ENCODE data around the gene WDHD1. TPM values are rescaled to one million over a fixed set of nuclear protein-coding genes. Genes with fewer than 3 reads are reported as not detected.

The WDHD1 gene
- total RNA-seq, 2 experiments from 2014 or later: 33.5 to 60.3 TPM

- H2AFZ ChIP-seq (ENCODE audit: low read length): no peak overlapping the region
- ChIA-PET CTCF (ENCODE audit: unreplicated experiment) (no interaction called here), POLR2A (interaction anchor here (0.6 to 1.1 kb wide), 3 partner anchors 10 to 414 kb away, joined by 3 to 4 read pairs (median 4); no protein-coding TSS in a partner anchor)
- no peak overlapping the region for H3K4me3 ChIP-seq (ENCODE audit: low read depth, low read length, poor library complexity, severe bottlenecking)
- no peak for TF ChIP-seq EZH2phosphoT487 (IDR thresholded peaks at IDR 0.05; ENCODE audit: borderline replicate concordance, low read depth, low read length)
- H3K36me3 ChIP-seq (ENCODE audit: insufficient read depth, low read length): no peaks in the 10 kb centered on the region
- H3K27ac ChIP-seq (ENCODE audit: low read depth, low read length, poor library complexity, severe bottlenecking): no peak overlapping the region
- DNase-seq (ENCODE audit: low spot score): no peak
- H4K20me1 ChIP-seq (ENCODE audit: insufficient read depth, low read length): no peaks in the 10 kb centered on the region
- no peak overlapping the region for H3K4me2 ChIP-seq (ENCODE audit: low read length)
- no peaks in the 10 kb centered on the region for H3K9me2 ChIP-seq (ENCODE audit: insufficient read depth, low read length)
- no peaks in the 10 kb centered on the region for H3K79me2 ChIP-seq (ENCODE audit: insufficient read depth, low read depth, low read length)
- no peaks in the 10 kb centered on the region for H3K4me1 ChIP-seq (ENCODE audit: insufficient read depth, low read length, poor library complexity, severe bottlenecking)
- BruUV-seq (replicated peaks): no TSS peak
- intact Hi-C loops (cut with micrococcal nuclease; ENCODE audit: unreplicated experiment): no loop called here
- H3K9me3 ChIP-seq (ENCODE audit: low read length): no peaks in the 10 kb centered on the region
Observed at GRCh38 chr14:54922598-54922997, 104.3 kb downstream of the WDHD1 start.

- ChIA-PET CTCF (ENCODE audit: unreplicated experiment) (no interaction called here), POLR2A (no interaction called here)
- intact Hi-C loops (cut with micrococcal nuclease; ENCODE audit: unreplicated experiment): no loop called here
- TF ChIP-seq CTCF (conservative IDR thresholded peaks at IDR 0.05; ENCODE audit: low read length) (no peak), EZH2phosphoT487 (IDR thresholded peaks at IDR 0.05; ENCODE audit: borderline replicate concordance, low read depth, low read length) (no peak)
- Histone ChIP-seq H3K4me1 (ENCODE audit: insufficient read depth, low read length, poor library complexity, severe bottlenecking) (no peaks in the 10 kb centered on the region), H2AFZ (ENCODE audit: low read length) (no peak overlapping the region), H3K36me3 (ENCODE audit: insufficient read depth, low read length) (no peaks in the 10 kb centered on the region), H3K9me2 (ENCODE audit: insufficient read depth, low read length) (no peaks in the 10 kb centered on the region), H3K79me2 (ENCODE audit: insufficient read depth, low read depth, low read length) (no peaks in the 10 kb centered on the region), H3K4me3 (ENCODE audit: low read depth, low read length, poor library complexity, severe bottlenecking) (no peak overlapping the region), H3K9me3 (ENCODE audit: low read length) (no peaks in the 10 kb centered on the region), H3K4me2 (ENCODE audit: low read length) (no peak overlapping the region), H3K27ac (ENCODE audit: low read depth, low read length, poor library complexity, severe bottlenecking) (no peak overlapping the region), H4K20me1 (ENCODE audit: insufficient read depth, low read length) (no peaks in the 10 kb centered on the region)
- no peak for DNase-seq (ENCODE audit: low spot score)
- BruUV-seq (replicated peaks): no TSS peak
Observed at GRCh38 chr14:54920052-54920451, 106.8 kb downstream of the WDHD1 start.

GRCh38 chr14:54919330-54919729 lies 107.6 kb downstream of the WDHD1 start:
- no peak for DNase-seq (ENCODE audit: low spot score)
- no peaks in the 10 kb centered on the region for H3K79me2 ChIP-seq (ENCODE audit: insufficient read depth, low read depth, low read length)
- BruUV-seq (replicated peaks): no TSS peak
- H3K4me2 ChIP-seq (ENCODE audit: low read length): no peak overlapping the region
- POLR2A ChIA-PET: interaction anchor here (0.5 to 0.6 kb wide), 2 partner anchors 15 to 126 kb away, joined by 3 read pairs; no protein-coding TSS in a partner anchor
- H3K4me3 ChIP-seq (ENCODE audit: low read depth, low read length, poor library complexity, severe bottlenecking): no peak overlapping the region
- no peaks in the 10 kb centered on the region for H3K9me2 ChIP-seq (ENCODE audit: insufficient read depth, low read length)
- H3K27ac ChIP-seq (ENCODE audit: low read depth, low read length, poor library complexity, severe bottlenecking): no peak overlapping the region
- no peaks in the 10 kb centered on the region for H4K20me1 ChIP-seq (ENCODE audit: insufficient read depth, low read length)
- TF ChIP-seq EZH2phosphoT487 (IDR thresholded peaks at IDR 0.05; ENCODE audit: borderline replicate concordance, low read depth, low read length): no peak
- TF ChIP-seq CTCF (conservative IDR thresholded peaks at IDR 0.05; ENCODE audit: low read length): no peak
- H3K4me1 ChIP-seq (ENCODE audit: insufficient read depth, low read length, poor library complexity, severe bottlenecking): no peaks in the 10 kb centered on the region
- H2AFZ ChIP-seq (ENCODE audit: low read length): no peak overlapping the region
- H3K9me3 ChIP-seq (ENCODE audit: low read length): no peaks in the 10 kb centered on the region
- H3K36me3 ChIP-seq (ENCODE audit: insufficient read depth, low read length): no peaks in the 10 kb centered on the region
- CTCF ChIA-PET (ENCODE audit: unreplicated experiment): no interaction called here
- intact Hi-C loops (cut with micrococcal nuclease; ENCODE audit: unreplicated experiment): no loop called here
